Activated gamma-delta T cell treated with anti-CD3 and anti-CD28 coated beads, Interleukin-2, amount 50 U/mL, for 16 hours (primary cell): ENCODE measurements around the gene OPHN1.
"Not testable (repeated sequence)": the region's sequence is repeated elsewhere in the genome, so short reads cannot be mapped to it uniquely, and the experiment has no call there.

Experiments used
- DNase-seq: peaks from one replicate; pipeline ENCODE4 v3.0.0-alpha.2; 2020; ENCODE audit warnings: low read depth

Gene OPHN1

DNA sequence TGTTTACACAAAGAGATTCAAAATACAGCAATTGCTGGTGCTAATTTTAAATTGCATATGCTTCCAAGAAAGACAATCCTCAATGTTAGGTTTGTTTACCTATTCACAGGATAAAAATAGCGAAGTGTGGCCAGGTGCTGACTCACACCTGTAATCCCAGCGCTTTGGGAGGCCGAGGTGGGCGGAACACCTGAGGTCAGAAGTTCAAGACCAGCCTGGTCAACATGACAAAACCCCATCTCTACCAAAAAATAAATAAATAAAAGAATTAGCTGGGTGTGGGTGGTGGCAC, 77.7 kb downstream of the OPHN1 start:
- no peak for DNase-seq

DNA sequence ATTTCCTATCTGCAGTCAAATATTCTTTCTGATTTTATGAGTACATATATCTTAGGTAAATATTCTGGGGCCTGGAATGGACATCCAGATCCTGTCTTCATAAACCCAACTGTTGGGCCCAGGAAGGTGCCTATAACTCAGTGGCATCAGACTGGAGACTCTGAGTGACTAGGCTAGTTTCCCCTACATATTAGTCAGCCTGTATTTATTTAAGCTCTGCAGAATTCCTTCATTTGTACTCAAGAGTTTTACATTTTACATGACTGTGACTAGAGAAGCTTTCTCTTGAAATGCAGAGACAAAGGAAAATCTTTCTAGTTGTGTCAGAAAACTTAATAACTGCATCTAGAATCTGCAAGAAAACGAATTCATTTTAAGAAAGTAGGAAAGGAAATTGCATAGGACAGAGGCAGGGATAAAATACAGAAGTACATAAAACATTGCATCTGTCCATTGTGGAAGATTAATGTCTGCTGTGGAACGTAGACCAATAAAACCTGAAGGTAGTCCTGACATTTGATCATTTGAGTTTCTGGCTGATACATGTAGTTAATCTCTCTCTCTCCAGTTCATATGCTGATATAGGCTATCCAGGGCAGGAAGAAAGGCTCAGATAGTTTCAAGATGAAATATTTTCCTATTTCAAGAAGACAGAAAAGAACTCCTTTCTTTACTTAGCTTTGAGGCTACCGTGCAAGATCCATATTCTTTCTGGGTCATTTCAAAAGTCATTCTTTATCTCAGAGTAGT, 78.2 kb downstream of the OPHN1 start:
- DNase-seq: no peak

DNA sequence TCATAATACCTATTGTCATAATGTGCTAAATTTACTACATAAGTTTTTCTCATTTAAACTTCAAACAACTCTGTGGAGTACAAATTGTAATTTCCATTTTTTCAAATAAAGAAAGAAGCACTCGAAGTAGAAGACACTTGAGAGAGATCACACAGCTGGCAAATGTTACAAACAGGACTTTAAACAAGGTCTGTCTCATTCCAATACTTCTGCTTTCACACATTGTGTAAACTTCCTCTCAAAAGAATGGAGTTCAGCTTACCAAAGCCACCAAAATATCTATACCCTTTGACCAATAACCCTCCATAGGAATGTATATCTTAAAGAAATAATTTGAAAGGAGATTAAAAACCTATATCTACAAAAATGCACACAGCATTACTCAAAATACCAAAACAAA, 88.3 kb downstream of the OPHN1 start:
- DNase-seq: no peak

DNA sequence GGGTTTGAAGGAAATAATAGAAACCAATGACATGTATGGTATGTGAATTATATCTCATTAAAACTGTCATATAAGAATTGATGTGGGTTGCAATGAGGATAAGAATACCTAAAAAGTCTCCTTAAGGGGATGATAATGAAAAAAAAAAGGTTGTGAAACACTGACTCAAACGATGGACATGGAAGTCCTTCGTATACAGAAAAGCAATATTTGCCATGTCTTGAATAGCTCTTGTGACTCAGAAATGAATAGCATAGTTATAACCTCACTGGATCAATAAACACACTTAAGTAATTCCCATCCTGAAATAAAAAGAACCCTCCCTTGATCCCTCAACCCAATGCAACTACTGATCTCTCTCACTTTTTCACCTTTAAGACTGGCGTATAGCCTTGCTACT, 89.7 kb downstream of the OPHN1 start:
- no peak for DNase-seq

DNA sequence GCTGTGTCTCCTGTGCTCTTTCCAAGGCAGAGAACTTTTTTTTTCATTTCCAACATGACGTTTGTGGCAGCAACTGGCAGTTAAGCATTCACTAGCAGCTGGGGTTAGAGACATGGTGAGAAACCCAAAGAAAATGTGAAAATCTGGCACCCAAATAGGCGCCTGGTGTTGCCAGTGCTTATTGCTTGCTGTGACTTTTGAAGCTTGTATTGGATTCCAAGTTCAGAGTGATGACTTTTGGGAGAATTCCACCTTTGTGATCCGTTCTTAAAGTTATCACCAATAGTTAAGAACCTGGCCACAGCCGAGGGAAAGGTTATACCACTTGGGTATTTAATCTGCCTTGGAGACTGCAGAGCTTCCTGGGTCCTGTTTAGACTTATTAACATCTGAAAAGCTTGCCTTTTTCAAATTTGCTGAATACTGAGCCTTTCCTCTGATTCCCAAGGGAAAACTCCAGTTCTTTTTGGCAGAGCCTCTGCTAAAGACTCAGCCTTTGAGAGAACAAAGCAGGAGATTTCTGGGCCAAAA, 101.0 kb downstream of the OPHN1 start:
- no peak for DNase-seq

DNA sequence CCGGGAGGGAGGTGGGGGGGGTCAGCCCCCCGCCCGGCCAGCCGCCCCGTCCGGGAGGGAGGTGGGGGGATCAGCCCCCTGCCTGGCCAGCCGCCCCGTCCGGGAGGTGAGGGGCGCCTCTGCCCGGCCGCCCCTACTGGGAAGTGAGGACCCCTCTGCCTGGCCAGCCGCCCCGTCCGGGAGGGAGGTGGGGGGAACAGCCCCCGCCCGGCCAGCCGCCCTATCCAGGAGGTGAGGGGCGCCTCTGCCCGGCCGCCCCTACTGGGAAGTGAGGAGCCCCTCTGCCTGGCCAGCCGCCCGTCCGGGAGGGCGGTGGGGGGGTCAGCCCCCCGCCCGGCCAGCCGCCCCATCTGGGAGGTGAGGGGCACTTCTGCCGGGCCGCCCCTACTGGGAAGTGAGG, 106.5 kb downstream of the OPHN1 start:
- DNase-seq: not testable (repeated sequence)

DNA sequence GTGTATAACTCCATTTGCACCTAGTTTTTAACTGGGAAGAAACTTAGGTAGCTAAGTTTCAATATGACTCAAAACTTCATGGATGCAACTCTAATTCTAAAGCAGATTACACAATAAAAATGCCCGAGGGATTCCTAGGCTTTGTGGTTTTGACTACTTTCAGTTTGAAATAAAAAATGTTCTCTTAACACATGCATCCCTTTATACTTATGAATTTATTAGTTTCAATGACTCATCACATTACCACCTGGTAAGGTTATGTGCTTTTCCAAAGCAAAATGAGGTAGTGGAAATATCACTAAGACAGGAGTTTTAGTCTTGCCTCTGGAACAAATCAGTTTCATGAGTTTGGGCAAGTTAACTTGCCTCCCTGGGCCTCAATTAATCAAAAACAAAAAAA, 125.5 kb downstream of the OPHN1 start:
- DNase-seq: no peak

DNA sequence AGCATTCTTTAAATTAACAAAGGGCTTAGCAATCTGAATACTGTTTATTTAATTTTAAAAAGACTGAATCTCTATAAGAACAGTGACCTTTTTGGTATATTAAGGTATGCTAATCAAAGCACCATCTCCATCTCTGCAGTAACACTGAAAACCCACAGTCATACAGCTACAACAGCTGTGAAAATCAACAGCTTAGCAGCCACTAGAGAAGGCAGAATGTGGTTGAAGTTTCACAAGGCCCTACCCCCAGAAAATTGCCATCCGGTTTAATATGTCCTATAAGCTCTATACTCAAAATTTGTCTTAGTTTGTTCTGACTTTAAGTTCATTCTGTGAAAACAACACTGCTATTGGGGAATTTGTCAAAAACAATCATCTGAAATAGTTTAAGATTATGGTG, 128.7 kb downstream of the OPHN1 start:
- no peak for DNase-seq

DNA sequence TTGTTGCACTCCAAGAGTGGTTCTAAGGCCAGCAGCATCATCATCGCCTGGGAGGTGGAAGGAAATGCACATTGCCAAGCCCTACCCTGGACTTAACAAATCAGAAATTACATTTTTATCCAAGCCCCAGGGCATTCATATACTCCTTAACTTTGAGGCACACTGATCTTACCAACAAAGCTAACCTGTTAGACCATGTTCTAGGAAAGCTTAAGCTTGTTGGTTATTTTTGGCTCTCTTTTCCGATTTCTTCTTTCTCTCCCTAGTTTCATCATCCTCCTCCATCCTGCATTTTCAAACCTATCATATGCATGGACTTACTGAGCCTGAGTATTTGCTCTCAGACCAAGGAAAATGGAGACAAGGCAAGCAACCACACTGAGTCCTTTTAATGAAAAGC, 133.4 kb downstream of the OPHN1 start:
- no peak for DNase-seq

DNA sequence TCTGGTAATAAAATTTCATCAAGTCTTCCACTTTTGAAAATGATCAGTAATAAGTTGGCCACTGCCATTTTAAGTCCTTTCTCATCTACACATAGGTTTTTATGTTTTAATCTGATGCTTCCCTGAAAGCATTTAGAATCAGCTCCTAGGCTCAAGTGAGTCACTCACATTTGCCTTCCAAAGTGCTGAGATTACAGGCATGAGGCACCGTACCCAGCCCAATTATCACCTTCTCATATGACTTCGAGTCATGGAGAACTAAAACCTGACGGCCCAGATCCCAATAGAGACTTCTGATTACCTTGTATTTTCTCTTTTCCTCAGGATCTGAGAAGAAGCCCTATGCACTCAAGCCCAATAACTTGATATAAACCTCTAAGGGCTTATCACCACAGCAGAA, 140.8 kb downstream of the OPHN1 start:
- no peak for DNase-seq

DNA sequence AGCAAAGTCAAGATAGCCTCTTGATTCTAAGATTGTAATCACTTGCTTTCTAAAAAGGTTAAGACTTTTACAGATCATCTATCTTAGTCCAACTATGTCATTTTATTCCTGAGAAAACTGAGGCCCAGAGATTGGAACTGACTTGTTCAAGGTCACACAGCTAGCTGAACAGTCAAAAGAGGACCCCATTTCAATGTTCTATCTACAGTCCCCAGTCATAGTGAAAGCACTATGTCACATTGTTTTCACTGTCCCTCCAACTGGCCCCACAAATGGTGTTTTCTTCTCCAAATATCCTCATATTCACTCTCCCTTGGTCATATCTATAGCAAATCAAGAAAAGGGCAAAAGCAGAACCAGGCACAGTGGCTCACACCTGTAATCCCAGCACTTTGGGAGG, 145.2 kb downstream of the OPHN1 start:
- DNase-seq: no peak

DNA sequence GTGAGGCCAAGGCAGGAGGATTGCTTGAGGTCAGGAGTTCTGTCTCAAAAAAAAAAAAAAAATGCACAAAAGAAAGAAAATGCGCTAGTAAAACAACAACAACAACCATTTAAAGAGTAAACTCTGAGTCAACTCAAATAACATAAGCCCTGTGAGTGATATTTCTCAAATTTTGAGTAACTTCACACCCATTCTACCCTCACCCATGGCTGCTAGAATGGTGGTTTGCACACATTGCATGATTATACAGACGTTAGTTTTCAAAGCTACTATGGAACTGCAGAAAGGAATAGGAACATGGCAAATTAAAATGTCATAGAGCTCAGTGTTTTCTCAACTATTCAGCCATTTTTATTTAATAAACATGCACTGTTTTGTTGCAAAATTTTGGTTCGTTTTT, 145.9 kb downstream of the OPHN1 start:
- DNase-seq: no peak

DNA sequence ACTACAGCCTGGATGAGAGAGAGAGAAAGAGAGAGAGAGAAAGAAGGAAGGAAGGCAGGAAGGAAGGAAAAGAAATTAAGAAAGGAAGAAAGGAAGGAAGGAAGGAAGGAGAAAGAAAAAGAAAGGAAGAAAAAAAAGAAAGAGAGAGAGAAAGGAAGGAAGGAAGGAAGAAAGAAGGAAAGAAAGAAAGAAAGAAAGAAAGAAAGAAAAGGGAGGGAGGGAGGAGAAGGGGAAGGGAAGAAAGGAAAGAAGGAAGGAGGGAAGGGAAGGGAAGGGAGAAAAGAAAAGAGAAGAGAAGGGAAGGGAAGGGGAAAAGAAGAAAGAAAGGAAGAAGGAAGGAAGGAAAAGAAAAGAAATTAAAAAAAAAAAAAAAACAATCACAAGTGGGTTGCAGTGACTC, 146.3 kb downstream of the OPHN1 start:
- DNase-seq: no peak

DNA sequence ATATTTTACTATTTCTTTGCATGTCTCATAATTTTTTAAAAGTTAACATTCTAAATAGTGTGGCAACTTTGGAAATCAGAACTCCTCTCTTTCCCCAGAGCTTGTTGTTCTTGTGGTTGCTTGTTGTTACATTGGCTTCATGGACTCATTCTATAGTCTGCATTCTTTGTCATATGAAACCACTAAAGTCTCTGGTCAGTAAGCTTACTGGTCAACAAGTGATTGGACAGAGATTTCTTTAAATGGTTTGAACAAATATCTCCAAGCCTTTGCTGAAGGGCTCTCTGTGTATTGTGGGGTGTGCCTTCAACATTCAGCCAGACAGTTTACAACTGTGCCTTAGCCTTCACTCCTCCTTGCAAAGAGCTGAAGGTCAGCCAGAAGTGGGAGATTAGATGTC, 147.2 kb downstream of the OPHN1 start:
- DNase-seq: no peak

DNA sequence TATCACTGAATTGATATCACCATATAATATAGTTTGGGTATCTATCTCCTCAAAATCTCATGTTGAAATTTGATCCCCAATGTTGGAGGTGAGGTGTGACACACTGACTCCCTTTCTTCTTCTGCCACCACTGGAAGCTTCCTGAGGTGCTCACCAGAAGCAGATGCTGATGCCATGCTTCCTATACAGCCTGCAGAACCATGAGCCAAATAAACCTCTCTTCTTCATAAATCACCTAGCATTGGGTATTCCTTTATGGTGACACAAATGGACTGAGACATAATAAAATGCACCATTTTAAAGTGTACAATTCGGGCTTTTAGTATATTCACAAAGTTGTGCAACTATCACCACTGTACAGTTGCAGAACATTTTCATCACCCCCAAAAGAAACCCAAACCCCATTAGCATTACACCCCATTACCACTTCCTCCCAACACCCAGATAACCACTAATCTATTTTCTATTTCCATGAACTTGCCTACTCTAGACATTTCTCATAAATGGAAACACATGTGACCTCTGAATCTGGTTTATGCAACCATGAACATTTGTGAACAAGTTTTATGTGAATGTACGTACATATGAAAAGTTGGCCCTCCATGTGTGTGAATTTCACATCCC, 148.9 kb downstream of the OPHN1 start:
- no peak for DNase-seq

DNA sequence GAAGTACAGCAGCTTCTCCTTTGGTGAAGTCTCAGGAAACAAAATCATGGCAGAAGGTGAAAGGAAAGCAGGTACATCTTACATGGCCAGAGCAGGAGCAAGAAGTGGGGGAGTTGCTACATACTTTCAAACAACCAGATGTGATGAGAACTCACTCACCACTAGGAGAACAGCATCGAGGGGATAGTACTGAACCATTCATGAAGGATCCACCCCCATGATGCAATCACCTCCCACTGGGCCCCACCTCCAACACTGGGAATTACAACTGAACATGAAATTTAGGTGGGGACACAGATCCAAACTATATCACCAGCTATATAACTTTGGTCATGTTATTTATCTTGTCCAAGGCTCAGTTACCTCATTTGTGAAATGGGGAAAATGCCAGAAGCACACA, 159.4 kb downstream of the OPHN1 start:
- no peak for DNase-seq

DNA sequence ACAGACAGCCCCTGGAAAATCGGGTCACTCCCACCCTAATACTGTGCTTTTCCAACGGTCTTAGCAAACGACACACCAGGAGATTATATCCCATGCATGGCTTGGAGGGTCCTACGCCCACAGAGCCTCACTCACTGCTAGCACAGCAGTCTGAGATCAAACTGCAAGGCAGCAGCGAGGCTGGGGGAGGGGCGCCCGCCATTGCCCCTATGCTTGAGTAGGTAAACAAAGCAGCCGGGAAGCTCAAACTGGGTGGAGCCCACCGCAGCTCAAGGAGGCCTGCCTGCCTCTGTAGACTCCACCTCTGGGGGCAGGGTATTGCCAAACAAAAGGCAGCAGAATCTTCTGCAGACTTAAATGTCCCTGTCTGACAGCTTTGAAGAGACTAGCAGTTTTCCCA, 168.5 kb downstream of the OPHN1 start:
- not testable (repeated sequence) for DNase-seq

DNA sequence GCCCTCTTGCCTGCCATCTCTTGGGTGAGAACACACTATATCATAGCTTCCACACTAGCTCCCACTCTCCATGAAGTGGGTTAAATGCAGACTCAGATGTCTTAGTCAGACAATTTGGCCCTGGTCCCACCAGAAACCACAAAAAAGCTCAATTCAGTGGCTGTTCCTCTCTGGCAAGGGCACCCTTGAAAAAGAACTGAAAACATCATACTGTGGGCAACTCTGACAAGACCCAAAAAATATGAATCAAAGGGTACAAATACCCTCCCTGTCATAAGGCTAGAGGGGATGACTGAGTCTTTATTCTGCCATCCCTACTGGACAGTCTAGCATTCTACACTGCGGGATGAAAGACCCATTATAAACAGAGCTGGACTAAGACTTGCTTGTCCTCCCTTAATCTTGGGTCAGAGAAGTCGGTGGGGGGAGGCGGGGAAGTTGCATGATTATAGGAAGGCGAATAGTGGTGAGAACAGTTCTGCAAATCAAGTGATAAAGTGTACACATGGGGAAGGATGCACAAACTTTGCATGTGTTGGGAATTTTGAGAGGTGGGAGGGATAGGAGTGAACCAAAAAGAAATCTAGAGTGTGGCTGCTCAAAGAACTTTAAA, 172.1 kb downstream of the OPHN1 start:
- DNase-seq: no peak

DNA sequence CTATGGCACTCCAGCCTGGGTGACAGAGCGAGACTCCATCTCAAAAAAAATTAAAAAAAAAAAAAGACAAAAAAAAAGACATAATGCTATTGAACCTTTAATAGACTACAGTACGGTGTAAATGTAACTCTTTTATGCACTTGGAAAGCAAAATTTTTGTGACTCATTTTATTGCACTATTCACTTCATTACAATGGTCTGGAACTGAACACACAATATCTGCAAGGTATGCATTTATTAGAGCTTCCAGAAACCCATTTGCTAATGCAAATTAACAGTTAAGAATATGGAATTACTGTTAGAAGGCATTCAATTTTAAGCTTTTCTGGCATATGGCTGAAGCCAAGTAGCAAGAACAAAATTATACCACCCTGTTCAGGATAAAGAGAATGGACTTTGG, 176.3 kb downstream of the OPHN1 start:
- no peak for DNase-seq

DNA sequence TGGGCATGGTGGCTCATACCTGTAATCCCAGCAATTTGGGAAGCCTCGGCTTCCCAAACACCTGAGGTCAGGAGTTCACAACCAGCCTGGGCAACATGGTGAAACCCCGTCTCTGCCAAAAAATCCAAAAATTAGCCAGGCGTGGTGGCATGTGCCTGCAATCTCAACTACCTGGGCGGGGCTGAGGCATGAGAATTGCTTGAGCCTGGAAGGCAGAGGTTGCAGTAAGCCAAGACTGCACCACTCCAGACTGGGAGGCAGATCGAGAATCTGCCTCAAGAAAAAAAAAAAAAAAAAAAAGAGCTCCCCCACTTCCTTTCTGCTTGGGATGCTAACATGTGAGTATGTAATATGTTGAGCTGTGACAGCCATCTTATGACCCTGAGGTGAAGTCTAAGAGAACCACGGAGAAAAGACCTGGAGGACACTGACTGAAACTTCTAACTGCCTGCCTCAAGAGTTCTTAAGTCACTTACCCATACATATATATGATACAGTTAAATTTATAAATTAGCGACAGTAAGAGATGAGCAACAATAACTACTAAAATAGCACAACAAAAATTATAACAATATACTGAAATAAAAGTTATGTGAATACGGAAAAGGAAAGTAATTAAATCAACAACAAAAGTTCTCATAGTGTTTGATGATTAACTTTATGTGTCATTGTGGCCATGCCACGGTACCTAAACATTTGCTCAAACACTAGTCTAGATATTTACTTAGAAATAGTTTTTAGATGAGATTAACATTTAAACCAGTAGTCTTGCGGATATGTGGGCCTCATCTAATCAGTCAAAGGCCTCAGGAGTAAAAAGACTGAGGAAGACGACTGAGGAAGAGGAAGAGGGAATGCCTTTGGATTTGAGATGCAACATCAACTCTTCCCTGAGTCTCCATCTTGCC, 178.3 kb downstream of the OPHN1 start:
- DNase-seq: no peak

DNA sequence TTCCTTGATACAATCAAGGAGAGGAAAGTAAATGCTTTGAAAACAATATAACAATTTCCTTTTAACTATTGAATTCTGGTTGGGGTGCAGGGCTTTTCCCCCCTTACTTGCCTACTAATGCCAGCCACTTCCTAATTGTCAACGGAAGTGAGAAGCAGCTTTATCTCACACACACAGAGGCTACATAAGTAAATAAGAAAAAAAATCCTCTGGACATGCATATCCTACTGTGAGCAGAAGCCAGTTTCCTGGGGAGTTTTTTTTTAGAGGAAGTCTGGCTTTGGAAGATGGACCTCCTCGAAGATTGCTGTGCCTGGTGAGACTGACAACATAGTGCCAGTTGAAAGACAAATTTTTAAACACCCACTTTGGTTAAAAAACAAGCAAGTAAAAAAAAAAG, 180.6 kb downstream of the OPHN1 start:
- no peak for DNase-seq

DNA sequence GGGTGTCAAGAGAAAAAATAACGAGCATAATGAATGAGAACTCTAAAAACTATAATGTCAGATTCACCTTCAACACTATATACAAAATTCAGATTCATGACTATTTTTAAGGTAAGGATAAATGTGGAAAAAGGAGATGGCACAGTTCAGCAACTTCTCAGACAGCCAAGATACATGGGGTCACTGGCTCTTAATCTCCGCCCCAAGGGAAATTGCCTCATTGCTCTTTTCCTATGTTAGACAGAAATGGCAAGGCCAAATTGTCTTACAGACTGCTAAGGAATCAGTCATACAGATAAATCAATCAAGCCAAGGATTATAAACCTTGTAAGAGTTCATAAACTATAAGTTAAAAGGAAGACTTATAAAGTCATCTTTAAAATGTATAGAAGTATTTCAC, 183.4 kb downstream of the OPHN1 start:
- no peak for DNase-seq

DNA sequence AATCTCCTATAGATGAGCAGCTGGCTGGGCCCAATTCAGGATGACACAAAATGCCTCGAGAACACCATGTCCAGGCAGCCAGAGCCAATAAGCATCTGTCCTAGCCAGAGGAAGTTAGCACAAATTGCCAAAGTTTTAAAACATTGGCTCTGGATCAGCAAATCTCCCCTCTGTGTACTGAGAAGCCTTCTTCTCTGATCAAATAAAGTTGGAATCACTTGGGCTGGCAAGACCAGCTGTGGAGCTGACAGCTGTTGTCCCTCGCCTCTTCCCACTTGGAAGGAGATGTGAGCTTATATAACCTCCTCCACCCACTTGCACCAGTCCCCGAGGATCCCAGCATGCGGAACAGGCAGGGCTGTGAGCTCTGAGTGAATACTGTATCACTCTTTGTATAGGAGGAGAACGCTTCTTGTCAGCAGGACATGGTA, 183.9 kb downstream of the OPHN1 start:
- DNase-seq: no peak
